GM18907 (cell line): Measurements from ENCODE around the gene CLPTM1.
A peak's percentile ranks its signal among the peaks of the same experiment; 100 is the strongest.
"Not testable (repeated sequence)": the region's sequence is repeated elsewhere in the genome, so short reads cannot be mapped to it uniquely, and the experiment has no call there.

Experiments used
- ATAC-seq: cut with Tn5 transposase; IDR thresholded peaks from one replicate; pipeline ENCODE4 v1.9.1; 2021; ENCODE audit warnings: mild to moderate bottlenecking, moderate library complexity; ENCODE audit not compliant: unreplicated experiment

Gene CLPTM1

DNA sequence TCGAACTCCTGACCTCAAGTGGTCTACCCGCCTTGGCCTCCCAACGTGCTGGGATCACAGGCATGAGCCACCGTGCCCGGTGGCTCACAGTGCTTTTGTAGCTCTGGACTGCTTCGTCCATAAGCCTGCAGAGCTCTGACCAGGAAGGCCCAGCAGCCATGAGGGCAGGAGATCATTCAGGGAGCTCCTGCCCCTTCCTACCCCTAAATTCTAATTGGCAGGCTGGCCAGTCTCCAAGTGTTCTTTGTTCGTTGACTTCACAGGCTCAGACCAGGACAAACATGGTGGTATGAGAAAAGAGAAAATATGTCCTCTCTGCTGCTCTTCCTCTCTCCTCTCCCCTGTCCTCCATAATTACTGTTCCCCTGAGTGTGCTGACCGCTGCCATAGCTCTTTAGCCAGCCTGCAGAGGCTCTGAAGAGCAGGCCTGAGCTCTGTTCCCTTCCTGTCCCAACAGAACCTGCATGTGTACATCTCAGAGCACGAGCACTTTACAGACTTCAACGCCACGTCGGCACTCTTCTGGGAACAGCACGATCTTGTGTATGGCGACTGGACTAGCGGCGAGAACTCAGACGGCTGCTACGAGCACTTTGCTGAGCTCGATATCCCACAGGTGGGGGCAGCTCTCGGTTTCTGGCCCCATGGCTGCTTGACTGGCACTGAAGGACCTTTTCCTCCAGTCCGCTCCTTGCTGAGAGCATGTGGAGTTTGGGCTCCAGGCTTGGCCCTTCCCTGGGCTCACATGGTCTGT, 19.0 kb downstream of the CLPTM1 start:
- ATAC-seq: no peak

DNA sequence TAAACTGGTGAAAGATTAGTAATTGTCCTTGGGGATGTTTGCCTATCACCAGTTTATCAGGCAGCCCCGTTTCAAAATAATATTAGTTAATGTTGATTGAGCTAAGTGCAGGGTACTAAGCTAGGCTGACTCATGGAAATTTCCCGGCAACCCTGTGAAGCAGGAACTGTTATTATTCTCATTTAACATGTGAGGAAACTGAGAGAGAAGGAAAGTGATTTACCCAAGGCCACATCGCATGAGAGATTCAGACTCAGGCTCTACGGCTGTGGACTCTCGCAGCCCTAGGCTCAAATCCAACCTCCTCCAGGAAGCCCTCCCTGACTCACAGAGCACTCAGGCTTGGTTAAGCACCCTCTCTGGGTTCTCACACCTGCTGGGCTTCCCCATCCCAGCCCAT, 19.7 kb downstream of the CLPTM1 start:
- ATAC-seq: no peak

- ATAC-seq: no peak
Measured at GRCh38 chr19:44975444-44975843, 20.3 kb downstream of the CLPTM1 start.

- ATAC-seq: no peak
Measured at GRCh38 chr19:44984005-44984404, 28.8 kb downstream of the CLPTM1 start.

GRCh38 chr19:44985445-44985844, 30.3 kb downstream of the CLPTM1 start:
- no peak for ATAC-seq

DNA sequence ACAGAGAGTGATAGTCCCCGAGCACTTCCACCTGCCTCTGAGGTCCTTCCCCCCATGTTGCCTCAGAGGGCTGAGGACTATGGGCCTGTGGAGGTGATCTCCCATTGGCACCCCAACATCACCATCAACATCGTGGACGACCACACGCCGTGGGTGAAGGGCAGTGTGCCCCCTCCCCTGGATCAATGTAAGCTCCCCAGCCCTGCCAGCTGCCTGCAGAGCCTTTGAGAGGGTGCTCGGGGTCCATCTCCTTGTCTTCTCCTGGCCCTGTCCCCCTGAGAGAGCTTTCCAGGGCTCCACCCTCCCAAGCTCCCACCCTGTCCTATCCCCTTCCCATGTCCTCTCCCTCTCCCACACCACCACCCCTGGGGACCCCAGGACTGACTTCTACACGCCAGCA, 31.2 kb downstream of the CLPTM1 start:
- ATAC-seq: no peak

GRCh38 chr19:44987148-44987675, 32.0 kb downstream of the CLPTM1 start:
- ATAC-seq: no peak

DNA sequence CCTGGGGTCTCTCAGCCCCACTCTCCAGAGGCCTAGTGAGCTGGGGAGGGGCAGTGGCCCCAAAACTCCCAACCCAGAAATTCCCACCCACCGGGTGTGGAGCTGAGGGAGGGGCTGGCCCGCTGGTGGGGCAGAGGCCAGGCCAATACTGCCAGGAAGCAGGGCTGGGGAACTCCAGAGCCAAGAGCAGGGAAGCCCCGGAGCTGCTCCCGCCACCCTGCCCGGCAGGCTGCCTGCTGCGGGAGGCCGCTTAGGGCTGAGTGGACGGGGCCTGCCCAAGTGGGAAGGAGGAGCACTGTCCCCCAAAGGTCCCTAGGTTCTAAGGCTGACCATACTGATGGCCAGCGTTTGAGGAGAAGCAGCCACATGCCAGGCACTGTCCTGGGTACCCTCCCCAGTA, 33.1 kb downstream of the CLPTM1 start:
- no peak for ATAC-seq

GRCh38 chr19:44988896-44989556, 33.8 kb downstream of the CLPTM1 start:
- ATAC-seq: no peak

DNA sequence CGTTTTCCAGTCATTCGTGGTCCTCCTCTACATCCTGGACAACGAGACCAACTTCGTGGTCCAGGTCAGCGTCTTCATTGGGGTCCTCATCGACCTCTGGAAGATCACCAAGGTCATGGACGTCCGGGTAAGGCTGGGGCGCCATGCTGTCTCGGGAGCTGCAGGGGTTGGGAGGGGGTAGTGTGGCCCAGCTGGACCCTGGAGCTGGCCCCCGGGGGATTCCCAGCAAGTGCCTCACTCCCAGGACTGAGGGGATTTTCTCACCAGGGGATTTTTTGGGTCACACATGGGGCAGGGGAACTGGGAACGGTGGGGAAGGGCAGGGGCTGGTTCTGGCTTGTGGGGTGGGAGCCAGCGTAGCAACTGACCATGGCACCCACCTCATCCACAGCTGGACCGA, 35.3 kb downstream of the CLPTM1 start:
- no peak for ATAC-seq

- no peak for ATAC-seq
Measured at GRCh38 chr19:44990966-44991365, 35.8 kb downstream of the CLPTM1 start.

- no peak for ATAC-seq
Measured at GRCh38 chr19:44992336-44993163, 37.4 kb downstream of the CLPTM1 start.

GRCh38 chr19:44993526-44993925, 38.3 kb downstream of the CLPTM1 start:
- no peak for ATAC-seq

GRCh38 chr19:44993926-44994537, 38.9 kb downstream of the CLPTM1 start:
- ATAC-seq: no peak

GRCh38 chr19:44998025-44998424, 42.8 kb downstream of the CLPTM1 start:
- ATAC-seq: no peak

- ATAC-seq: not testable (repeated sequence)
Measured at GRCh38 chr19:44999131-44999925, 44.1 kb downstream of the CLPTM1 start.

DNA sequence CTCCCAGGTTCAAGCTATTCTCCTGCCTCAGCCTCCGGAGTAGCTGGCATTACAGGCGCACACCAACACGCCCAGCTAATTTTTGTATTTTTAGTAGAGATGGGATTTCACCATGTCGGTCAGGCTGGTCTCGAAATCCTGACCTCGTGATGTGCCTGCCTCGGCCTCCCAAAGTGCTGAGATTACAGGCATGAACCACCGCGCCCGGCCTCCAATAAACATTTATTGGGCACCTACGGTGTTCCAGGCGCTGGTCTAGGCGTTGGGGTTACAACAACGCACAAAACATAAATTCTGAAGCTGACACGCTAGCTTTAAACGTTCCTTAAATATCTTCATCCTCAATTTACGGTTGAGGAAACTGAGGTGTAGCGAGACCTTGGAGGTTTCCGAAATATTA, 45.5 kb downstream of the CLPTM1 start:
- ATAC-seq: not testable (repeated sequence)

GRCh38 chr19:45001087-45001739, 46.0 kb downstream of the CLPTM1 start, which contains the start of gene RELB:
TSS of gene RELB (plus strand) at chr19:45001464. CDS start at chr19:45001580, 116 bp downstream.
- ATAC-seq: peak; percentile 57

- ATAC-seq: no peak
Measured at GRCh38 chr19:45003485-45003884, 48.3 kb downstream of the CLPTM1 start.

DNA sequence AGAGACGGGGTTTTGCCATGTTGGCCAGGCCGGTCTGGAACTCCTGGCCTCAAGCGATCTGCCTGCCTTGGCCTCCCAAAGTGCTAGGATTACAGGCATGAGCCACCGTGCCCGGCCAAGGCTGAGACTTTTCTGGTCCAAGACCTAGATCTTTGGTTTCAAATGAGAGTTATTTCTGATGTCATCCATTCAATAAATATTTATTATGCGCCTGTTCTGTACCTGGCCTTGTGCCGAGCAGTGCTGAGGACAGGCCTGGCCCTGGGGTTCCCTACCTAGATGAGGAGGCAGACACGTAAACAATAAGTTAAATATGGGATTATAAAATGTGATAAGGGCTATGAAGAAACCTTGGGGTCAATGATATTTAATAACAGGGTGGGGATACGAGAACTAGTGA, 50.6 kb downstream of the CLPTM1 start:
- no peak for ATAC-seq
